ENCODE measurements around the gene SULT2A1.
A peak's percentile ranks its signal among the peaks of the same experiment; 100 is the strongest.
"Not testable (repeated sequence)": the region's sequence is repeated elsewhere in the genome, so short reads cannot be mapped to it uniquely, and the experiment has no call there.

The SULT2A1 gene

GRCh38 chr19:47886010-47886559, at the start of gene SULT2A1:
Gene SULT2A1, minus strand, starts transcription at chr19:47886315. Its CDS starts 58 bp downstream, at chr19:47886257.
- H3K27ac ChIP-seq = no peak within 1 kb of the TSS
- no peak for DNase-seq
- no peaks in the 10 kb centered on the region for H3K36me3 ChIP-seq
- TF ChIP-seq CTCF (IDR thresholded peaks at IDR 0.05; ENCODE audit: low read depth, low read length) = no peak
- H3K4me3 ChIP-seq (ENCODE audit: low read depth, low read length) = no peak within 1 kb of the TSS
- H3K9me3 ChIP-seq (ENCODE audit: severe bottlenecking) = no peaks in the 10 kb centered on the region
- H3K27me3 ChIP-seq (ENCODE audit: insufficient read depth, low read depth, severe bottlenecking) = no peaks in the 10 kb centered on the region

GRCh38 chr19:47928581-47928980, 42.5 kb upstream of the SULT2A1 start:
- DNase-seq; H3K27ac ChIP-seq; H3K36me3 ChIP-seq; H3K9me3 ChIP-seq (ENCODE audit: severe bottlenecking); H3K27me3 ChIP-seq (ENCODE audit: insufficient read depth, low read depth, severe bottlenecking); H3K4me3 ChIP-seq (ENCODE audit: low read depth, low read length): not testable (repeated sequence)

GRCh38 chr19:47920107-47920506, 34.0 kb upstream of the SULT2A1 start:
- H3K9me3 ChIP-seq (ENCODE audit: severe bottlenecking); DNase-seq; H3K4me3 ChIP-seq (ENCODE audit: low read depth, low read length); H3K36me3 ChIP-seq; H3K27ac ChIP-seq; H3K27me3 ChIP-seq (ENCODE audit: insufficient read depth, low read depth, severe bottlenecking): not testable (repeated sequence)

GRCh38 chr19:47910191-47910590, 24.1 kb upstream of the SULT2A1 start:
- DNase-seq; H3K4me3 ChIP-seq (ENCODE audit: low read depth, low read length); H3K36me3 ChIP-seq; H3K27me3 ChIP-seq (ENCODE audit: insufficient read depth, low read depth, severe bottlenecking); H3K9me3 ChIP-seq (ENCODE audit: severe bottlenecking); H3K27ac ChIP-seq: not testable (repeated sequence)

- H3K4me3 ChIP-seq (ENCODE audit: low read depth, low read length); H3K27me3 ChIP-seq (ENCODE audit: insufficient read depth, low read depth, severe bottlenecking); H3K27ac ChIP-seq; H3K36me3 ChIP-seq; H3K9me3 ChIP-seq (ENCODE audit: severe bottlenecking): not testable (repeated sequence)
- DNase-seq = peak; percentile 84
These were observed 23.2 kb upstream of the SULT2A1 start for GRCh38 chr19:47909350-47909749.

GRCh38 chr19:47901370-47901769, 15.3 kb upstream of the SULT2A1 start:
- no peaks in the 10 kb centered on the region for H3K27me3 ChIP-seq (ENCODE audit: insufficient read depth, low read depth, severe bottlenecking)
- H3K36me3 ChIP-seq = no peaks in the 10 kb centered on the region
- H3K4me3 ChIP-seq (ENCODE audit: low read depth, low read length) = no peak overlapping the region
- H3K9me3 ChIP-seq (ENCODE audit: severe bottlenecking) = no peaks in the 10 kb centered on the region
- no peak overlapping the region for H3K27ac ChIP-seq
- no peak for DNase-seq
- no peak for TF ChIP-seq CTCF (IDR thresholded peaks at IDR 0.05; ENCODE audit: low read depth, low read length)

GRCh38 chr19:47899335-47899734, 13.2 kb upstream of the SULT2A1 start:
- Histone ChIP-seq H3K27me3 (ENCODE audit: insufficient read depth, low read depth, severe bottlenecking) (no peaks in the 10 kb centered on the region), H3K36me3 (no peaks in the 10 kb centered on the region)
- no peak for TF ChIP-seq CTCF (IDR thresholded peaks at IDR 0.05; ENCODE audit: low read depth, low read length)

GRCh38 chr19:47897861-47898260, 11.7 kb upstream of the SULT2A1 start:
- H3K27me3 ChIP-seq (ENCODE audit: insufficient read depth, low read depth, severe bottlenecking) = no peaks in the 10 kb centered on the region
- H3K4me3 ChIP-seq (ENCODE audit: low read depth, low read length) = no peak overlapping the region
- no peak for TF ChIP-seq CTCF (IDR thresholded peaks at IDR 0.05; ENCODE audit: low read depth, low read length)
- no peak for DNase-seq
- no peak overlapping the region for H3K27ac ChIP-seq
- no peaks in the 10 kb centered on the region for H3K9me3 ChIP-seq (ENCODE audit: severe bottlenecking)
- no peaks in the 10 kb centered on the region for H3K36me3 ChIP-seq

More at GRCh38 chr19:47899335-47899734, 13.2 kb upstream of the SULT2A1 start:
- Histone ChIP-seq H3K9me3 (ENCODE audit: severe bottlenecking) (no peaks in the 10 kb centered on the region), H3K4me3 (ENCODE audit: low read depth, low read length) (no peak overlapping the region), H3K27ac (no peak overlapping the region)
- DNase-seq = no peak

All from WERI-Rb-1 (cell line).